ENCODE results near the gene IGFL4. TPM values are rescaled to one million over a fixed set of nuclear protein-coding genes. Genes with fewer than 3 reads are reported as not detected.

The IGFL4 gene
- total and polyA plus RNA-seq, 2 of the 13 experiments (the other 11 are each of a cell fraction or from before 2014, with no cell fraction given): 1.2 to 1.4 TPM

GRCh38 chr19:46076951-46077814 is 36.4 kb upstream of the IGFL4 start (continued):
- no peak for TF ChIP-seq ZUFSP (CRISPR knock-in tag; IDR thresholded peaks at IDR 0.05; ENCODE audit: borderline replicate concordance)
- TF ChIP-seq GZF1 (CRISPR knock-in tag; IDR thresholded peaks at IDR 0.05): no peak
- no peak for TF ChIP-seq HNRNPK (IDR thresholded peaks at IDR 0.05; ENCODE audit: low read depth, low read length, poor library complexity, severe bottlenecking)
- no peak; the same call in 1 of the 2 replicates for TF ChIP-seq TFAP4 (IDR thresholded peaks at IDR 0.05; ENCODE audit: borderline replicate concordance, low read depth)
- TF ChIP-seq ZKSCAN5 (CRISPR knock-in tag; IDR thresholded peaks at IDR 0.05): no peak
- no peak for TF ChIP-seq MEIS1 (CRISPR knock-in tag; IDR thresholded peaks at IDR 0.05; ENCODE audit: borderline replicate concordance)
- no peak for TF ChIP-seq CREBL2 (CRISPR knock-in tag; IDR thresholded peaks at IDR 0.05; ENCODE audit: borderline replicate concordance)
- no peak for TF ChIP-seq CHD4 (IDR thresholded peaks at IDR 0.05; ENCODE audit: borderline replicate concordance, low read length)
- TF ChIP-seq LCORL (IDR thresholded peaks at IDR 0.05): no peak
- TF ChIP-seq LCORL (CRISPR knock-in tag; IDR thresholded peaks at IDR 0.05): 0 out of 2 replicates have a peak, but pooled peaks have one; percentile 26
- TF ChIP-seq CREB3 (CRISPR knock-in tag; IDR thresholded peaks at IDR 0.05): no peak
- TF ChIP-seq TSC22D2 (CRISPR knock-in tag; IDR thresholded peaks at IDR 0.05; ENCODE audit: borderline replicate concordance): no peak
- TF ChIP-seq ELF3 (CRISPR knock-in tag; IDR thresholded peaks at IDR 0.05): 0 out of 2 replicates have a peak, but pooled peaks have one; percentile 28
- peak; percentile 10 for TF ChIP-seq RXRA (CRISPR knock-in tag; IDR thresholded peaks at IDR 0.05)
- TF ChIP-seq HOMEZ (CRISPR knock-in tag; IDR thresholded peaks at IDR 0.05; ENCODE audit: low read depth): no peak
- TF ChIP-seq TARDBP (CRISPR knock-in tag; IDR thresholded peaks at IDR 0.05): no peak
- no peak for TF ChIP-seq AGO1 (IDR thresholded peaks at IDR 0.05; ENCODE audit: low read depth, low read length, poor library complexity, severe bottlenecking)
- peak; percentile 70 for TF ChIP-seq RBM39 (IDR thresholded peaks at IDR 0.05; ENCODE audit: low read depth, low read length, poor library complexity, severe bottlenecking)
- no peak for TF ChIP-seq NRL (CRISPR knock-in tag; IDR thresholded peaks at IDR 0.05; ENCODE audit: borderline replicate concordance)
